Stimulated activated CD8-positive, alpha-beta memory T cell treated with anti-CD3 and anti-CD28 coated beads, Interleukin-15, amount 100 ng/mL, for 48 hours (primary cell): Measurements from ENCODE around the gene RNFT1.
"Not testable (repeated sequence)": the region's sequence is repeated elsewhere in the genome, so short reads cannot be mapped to it uniquely, and the experiment has no call there.

Experiments
- DNase-seq, 2 donors: peaks; one replicate each; pipeline ENCODE4 v3.0.0-alpha.2; 2020; ENCODE audit warnings: low read depth in 2 of 2

RNFT1 gene

DNA sequence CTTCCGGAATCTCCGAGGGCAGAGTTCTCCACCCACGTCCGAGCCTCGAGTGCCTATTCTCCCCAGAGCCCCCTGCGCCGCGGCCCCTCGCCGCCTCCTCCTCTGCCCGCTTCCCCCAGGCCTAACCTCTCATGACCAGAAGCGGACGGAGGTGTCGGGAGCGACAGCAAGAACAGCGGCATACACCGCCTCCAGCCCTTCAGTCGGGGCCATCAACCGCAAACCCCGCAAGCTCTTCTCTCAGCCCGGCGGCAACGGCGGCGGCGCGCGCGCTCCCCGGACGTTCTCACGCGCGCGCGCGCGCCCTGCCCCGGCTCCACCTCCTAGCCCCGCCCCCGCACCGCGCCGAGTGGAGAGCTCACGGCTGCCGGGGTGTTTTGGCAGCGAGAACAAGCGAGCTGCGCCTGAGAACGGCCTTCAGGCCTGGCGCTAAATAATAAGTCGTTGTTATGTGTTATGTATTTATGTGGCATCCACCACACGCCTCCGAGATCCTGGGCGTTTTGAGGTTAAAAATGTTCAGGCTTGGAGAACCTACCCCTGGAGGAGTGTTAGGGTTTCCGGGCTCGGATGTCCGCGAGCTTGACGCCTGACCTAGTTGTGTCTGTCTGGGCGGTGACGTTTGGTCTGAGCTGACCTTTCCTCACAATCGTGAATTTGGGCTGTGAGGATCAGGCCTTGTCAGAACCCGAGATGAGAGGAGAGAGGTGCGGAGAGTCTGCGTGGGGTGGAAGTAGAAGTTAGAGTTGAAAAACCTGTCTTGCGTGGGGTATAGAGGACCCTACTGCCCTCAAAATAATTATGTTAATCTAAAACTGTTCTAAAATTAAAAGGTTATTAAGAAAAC is at the start of gene RNFT1:
Gene RNFT1 (minus strand): TSS at position 259 of the 847 bp plus-strand sequence. CDS start 77 bp downstream, at position 182.
- peak; percentile 83 to 86 for DNase-seq

- not testable (repeated sequence) for DNase-seq
Observed at GRCh38 chr17:60009326-60009725, 44.8 kb upstream of the RNFT1 start.

DNA sequence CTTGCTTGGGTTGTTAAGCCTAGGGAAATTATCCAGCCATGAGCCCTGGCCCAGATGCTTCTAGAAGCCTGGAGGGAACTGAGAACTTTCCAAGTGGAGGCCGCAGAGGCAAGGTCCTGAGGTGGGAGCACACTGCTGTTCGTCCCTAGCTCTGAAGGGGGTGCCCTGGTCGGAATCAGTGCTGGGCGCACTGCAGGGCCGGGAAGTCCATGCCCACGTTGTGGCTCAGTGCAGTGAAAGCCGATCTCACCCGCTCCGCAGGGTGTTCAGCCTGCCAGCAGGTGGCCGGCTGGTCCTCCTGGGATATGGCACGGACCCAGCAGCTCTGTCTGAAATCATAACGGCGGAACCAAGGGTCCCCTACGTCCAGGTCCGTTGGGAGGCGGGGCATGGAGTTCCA is 43.8 kb upstream of the RNFT1 start:
- not testable (repeated sequence) for DNase-seq

- no peak for DNase-seq
Observed at GRCh38 chr17:60006160-60006559, 41.6 kb upstream of the RNFT1 start.

- DNase-seq = not testable (repeated sequence)
Observed at GRCh38 chr17:60004561-60004960, 40.0 kb upstream of the RNFT1 start.

DNA sequence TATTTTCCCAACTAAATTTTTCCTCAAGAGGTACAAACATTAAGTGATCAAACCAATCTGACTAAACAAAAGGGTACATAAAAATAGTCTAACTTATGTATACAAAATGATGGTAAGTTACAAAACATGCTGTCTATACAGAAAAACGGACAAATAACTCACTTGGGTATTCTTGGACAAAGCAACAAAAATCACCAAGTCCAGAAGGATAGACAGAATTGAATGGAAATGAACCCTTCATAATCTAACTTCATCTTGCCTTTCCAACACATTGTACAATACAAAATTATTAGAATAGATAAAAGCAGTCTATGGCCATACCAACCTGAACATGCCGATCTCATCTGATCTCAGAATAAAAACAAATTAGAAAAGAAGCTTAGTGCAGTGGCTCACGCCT is 37.9 kb upstream of the RNFT1 start:
- not testable (repeated sequence) for DNase-seq

- not testable (repeated sequence) for DNase-seq
Observed at GRCh38 chr17:59996608-59997007, 32.1 kb upstream of the RNFT1 start.

DNA sequence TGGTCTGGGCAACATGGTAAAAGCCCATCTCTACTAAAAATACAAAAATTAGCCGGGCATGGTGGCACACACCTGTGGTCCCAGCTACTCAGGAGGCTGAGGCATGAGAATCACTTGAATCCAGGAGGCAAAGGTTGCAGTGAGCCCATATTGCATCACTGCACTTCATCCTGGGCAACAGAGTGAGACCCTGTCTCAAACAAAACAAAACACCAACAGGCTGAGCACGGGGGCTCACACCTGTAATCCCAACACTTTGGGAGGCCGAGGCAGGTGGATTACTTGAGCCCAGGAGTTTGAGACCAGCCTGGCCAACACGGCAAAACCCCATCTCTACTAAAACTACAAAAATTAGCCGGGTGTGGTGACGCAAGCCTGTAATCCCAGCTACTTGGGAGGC is 10.6 kb upstream of the RNFT1 start:
- not testable (repeated sequence) for DNase-seq

DNA sequence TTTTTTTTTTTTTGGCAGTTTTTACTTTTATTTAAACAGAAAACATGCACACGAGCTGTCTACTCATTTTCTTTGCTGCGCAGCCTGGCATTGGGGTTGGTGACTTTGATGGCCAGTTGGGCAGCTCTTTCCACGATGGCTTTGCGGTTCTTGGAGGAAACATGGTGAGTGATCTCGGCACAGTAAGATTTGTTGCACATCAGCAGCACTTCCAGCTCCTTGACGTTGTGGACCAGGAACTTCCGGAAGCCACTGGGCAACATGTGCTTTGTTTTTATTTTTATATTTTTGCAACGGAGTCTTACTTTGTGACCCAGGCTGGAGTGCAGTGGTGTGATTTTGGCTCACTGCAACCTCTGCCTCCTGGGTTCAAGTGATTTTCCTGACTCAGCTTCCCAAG is 8.9 kb upstream of the RNFT1 start:
- not testable (repeated sequence) for DNase-seq

DNA sequence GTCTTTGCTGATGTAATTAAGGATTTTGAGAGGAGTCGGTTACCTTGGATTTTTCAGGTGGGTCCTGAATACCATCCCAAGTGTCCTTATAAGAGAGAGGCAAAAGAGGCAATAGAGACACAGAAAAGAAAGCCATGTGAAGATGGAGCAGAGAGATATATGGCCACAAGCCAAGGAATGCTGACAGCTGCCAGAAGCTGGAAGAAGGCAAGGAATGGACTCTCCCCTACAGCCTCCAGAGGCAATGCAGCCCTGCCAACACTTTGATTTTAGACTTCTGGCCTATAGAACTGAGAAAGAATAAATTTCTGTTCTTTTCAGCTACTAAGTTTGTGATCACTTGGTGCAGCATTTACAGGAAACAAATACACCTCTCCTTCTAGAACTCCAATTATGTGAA is 8.2 kb upstream of the RNFT1 start:
- no peak for DNase-seq

DNA sequence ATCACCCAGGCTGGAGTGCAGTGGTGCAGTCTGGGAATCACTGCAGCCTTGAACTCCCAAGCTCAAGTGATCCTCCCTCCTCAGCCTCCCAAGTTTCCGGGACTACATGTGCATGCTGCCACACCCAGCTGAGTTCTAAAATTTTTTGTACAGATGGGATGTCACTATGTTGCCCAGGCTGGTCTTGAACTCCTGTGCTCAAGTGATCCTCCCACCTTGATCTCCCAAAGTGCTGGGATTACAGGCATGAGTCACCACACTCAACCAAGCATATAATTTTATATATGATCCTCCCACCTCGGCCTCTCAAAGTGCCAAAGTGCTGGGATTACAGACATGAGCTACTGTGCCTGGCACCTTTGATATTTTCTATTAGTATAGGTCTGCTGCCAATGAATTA is 7.2 kb upstream of the RNFT1 start:
- not testable (repeated sequence) for DNase-seq

GRCh38 chr17:59963738-59964481 is 630 bp downstream of the RNFT1 start:
- peak; percentile 22 to 42 for DNase-seq

GRCh38 chr17:59962739-59963318 is 1.7 kb downstream of the RNFT1 start:
- DNase-seq = no peak

GRCh38 chr17:59959574-59959973 is 5.0 kb downstream of the RNFT1 start:
- not testable (repeated sequence) for DNase-seq

- no peak for DNase-seq
Observed at GRCh38 chr17:59954856-59955255, 9.7 kb downstream of the RNFT1 start.

DNA sequence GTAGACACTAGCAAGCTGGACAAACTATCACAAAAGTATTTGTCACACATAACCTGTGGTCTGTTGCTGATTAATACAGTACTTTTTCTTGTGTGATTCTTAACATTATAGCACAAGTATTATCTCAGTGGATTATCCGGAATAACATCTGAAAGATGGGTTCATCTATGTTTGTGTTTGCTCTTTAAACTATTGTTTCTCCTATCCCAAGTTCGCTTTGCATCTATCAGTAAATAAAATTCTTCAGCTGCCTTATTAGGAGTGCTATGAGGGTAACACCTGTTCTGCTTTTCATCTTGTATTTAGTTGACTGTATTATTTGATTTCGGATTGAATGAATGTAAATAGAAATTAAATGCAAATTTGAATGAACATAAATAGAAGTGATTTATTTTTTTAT is 14.5 kb downstream of the RNFT1 start:
- DNase-seq = no peak

- peak in 1 of 2 donors; percentile 2 for DNase-seq
Observed at GRCh38 chr17:59947310-59947709, 17.2 kb downstream of the RNFT1 start.

GRCh38 chr17:59946433-59946832 is 18.1 kb downstream of the RNFT1 start:
- DNase-seq = not testable (repeated sequence)

- no peak for DNase-seq
Observed at GRCh38 chr17:59941131-59941530, 23.4 kb downstream of the RNFT1 start.

DNA sequence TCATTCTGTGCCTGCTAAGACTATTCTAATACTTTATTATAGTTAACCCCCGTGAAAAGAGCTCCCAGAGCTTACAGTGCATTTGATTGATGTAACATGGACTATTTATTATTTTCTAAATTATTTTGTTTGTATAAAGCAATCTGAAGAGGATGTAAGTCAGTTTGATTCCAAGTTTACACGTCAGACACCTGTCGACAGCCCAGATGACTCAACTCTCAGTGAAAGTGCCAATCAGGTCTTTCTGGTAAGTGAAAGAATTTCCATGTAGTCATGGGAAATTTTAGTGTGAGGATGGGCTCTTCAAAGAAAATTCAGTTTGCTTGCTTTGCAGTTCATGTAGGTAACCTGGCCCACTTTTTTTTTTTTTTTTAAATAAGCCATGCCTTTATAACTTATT is 23.8 kb downstream of the RNFT1 start:
- DNase-seq = peak; percentile 8 to 13

DNA sequence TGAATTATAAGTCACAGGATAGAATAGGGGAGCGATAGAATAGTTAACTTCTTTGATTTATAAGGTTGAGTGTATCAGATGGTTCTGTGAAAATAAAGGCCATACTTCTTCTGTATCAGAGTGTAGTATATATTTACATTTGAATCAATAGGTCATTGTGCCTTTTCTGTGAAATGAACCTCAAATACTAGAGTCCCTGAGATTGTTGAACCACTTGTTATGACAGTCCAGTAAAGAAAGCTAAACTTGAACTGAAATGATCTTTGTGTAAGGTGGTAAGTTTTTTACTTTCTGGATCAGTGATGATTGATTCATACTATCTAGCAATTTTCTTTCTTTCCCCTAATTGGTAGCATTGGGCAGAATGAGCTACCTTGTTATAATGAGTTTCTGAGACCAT is 31.2 kb downstream of the RNFT1 start:
- not testable (repeated sequence) for DNase-seq

GRCh38 chr17:59930768-59931167 is 33.8 kb downstream of the RNFT1 start:
- DNase-seq = not testable (repeated sequence)
